ENCODE results near the gene CATSPERE. TPM values are rescaled to one million over a fixed set of nuclear protein-coding genes. Genes with fewer than 3 reads are reported as not detected.

CATSPERE gene
- total RNA-seq, 1 experiment from 2014 or later, result 1.2 TPM

DNA sequence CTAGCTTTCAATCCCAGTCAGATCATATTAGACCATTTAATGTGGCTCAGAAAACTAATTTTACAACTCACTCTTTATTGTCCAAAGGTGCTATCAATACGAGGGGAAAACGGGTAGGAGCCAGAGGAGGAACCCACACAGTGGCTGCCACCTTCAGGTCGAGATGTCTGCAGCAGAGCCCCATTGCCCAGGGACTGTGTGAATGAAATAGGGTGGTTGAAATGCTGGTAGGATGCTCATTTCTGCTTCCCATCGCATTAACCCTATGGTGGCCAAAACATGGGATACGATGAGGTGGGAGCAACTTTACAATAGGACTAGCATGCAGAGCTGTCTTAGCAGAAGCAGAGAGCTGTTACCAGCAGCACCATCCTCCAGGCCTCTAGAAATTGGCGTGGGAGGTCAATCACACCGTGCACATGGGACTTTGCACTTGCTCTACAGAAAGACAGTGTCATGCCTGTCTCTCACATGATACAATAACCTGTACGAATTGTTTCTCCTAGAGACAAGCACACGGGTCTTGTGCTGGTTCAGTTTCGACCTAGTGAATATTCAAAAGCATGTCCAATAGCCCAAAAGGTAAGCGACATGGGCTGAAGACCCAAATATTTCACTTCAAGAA, 122.4 kb downstream of the CATSPERE start:
- no peaks in the 10 kb centered on the region for H3K27me3 ChIP-seq (ENCODE audit: insufficient read depth, low read depth)
- no TSS peak for BruUV-seq (replicated peaks)
- no peaks in the 10 kb centered on the region for H3K4me1 ChIP-seq (replicated peaks; ENCODE audit: insufficient read depth)
- H3K27ac ChIP-seq, result no peak overlapping the region
- TF ChIP-seq, protein P1, sequence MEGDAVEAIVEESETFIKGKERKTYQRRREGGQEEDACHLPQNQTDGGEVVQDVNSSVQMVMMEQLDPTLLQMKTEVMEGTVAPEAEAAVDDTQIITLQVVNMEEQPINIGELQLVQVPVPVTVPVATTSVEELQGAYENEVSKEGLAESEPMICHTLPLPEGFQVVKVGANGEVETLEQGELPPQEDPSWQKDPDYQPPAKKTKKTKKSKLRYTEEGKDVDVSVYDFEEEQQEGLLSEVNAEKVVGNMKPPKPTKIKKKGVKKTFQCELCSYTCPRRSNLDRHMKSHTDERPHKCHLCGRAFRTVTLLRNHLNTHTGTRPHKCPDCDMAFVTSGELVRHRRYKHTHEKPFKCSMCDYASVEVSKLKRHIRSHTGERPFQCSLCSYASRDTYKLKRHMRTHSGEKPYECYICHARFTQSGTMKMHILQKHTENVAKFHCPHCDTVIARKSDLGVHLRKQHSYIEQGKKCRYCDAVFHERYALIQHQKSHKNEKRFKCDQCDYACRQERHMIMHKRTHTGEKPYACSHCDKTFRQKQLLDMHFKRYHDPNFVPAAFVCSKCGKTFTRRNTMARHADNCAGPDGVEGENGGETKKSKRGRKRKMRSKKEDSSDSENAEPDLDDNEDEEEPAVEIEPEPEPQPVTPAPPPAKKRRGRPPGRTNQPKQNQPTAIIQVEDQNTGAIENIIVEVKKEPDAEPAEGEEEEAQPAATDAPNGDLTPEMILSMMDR (conservative IDR thresholded peaks at IDR 0.05), result no peak
- no peak for TF ChIP-seq EZH2 (IDR thresholded peaks at IDR 0.05; ENCODE audit: low read depth)
- no peak overlapping the region for H2AFZ ChIP-seq
- no peak for DNase-seq
- POLR2A ChIA-PET (ENCODE audit: unreplicated experiment), result no interaction called here
- H3K9me2 ChIP-seq (ENCODE audit: insufficient read depth), result no peaks in the 10 kb centered on the region
- CTCF ChIA-PET, result no interaction called here
- H3K79me2 ChIP-seq (ENCODE audit: low read depth), result no peaks in the 10 kb centered on the region
- H3K9me3 ChIP-seq (ENCODE audit: insufficient read depth, low read depth), result peaks cover 11% of the 10 kb centered on the region
- H4K20me1 ChIP-seq (ENCODE audit: insufficient read depth), result no peaks in the 10 kb centered on the region
- intact Hi-C loops (cut with micrococcal nuclease; ENCODE audit: unreplicated experiment), result no loop called here
- no peak overlapping the region for H3K4me2 ChIP-seq
- H3F3A ChIP-seq (ENCODE audit: insufficient read depth, low read depth), result no peaks in the 10 kb centered on the region
- no peaks in the 10 kb centered on the region for H3K36me3 ChIP-seq (ENCODE audit: low read depth)
- H3K4me3 ChIP-seq, result no peak overlapping the region

DNA sequence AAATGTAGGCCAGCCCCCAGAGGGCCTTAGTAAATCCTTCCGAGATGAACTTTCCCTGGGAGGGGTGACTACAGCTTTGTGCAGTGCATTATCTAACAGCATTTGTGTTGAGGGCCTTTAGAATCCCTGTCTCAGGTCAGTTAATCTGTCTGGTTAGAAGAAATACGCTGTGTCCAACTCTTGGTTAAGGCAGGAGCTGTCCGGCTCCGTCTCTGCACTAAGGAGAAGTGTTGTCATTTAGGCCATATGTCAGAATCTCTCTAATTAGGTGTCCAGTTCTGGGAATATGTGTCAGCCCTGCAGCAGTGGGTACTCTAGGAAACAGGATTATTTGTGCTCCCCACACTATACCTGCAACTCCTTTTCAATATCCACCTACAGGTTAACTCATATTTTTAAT, 124.8 kb downstream of the CATSPERE start:
- Histone ChIP-seq H3K79me2 (ENCODE audit: low read depth) (no peaks in the 10 kb centered on the region), H3K4me3 (no peak overlapping the region), H3K27me3 (ENCODE audit: insufficient read depth, low read depth) (no peaks in the 10 kb centered on the region), H3K4me2 (no peak overlapping the region), H3K36me3 (ENCODE audit: low read depth) (no peaks in the 10 kb centered on the region), H3F3A (ENCODE audit: insufficient read depth, low read depth) (no peaks in the 10 kb centered on the region), H3K27ac (no peak overlapping the region), H4K20me1 (ENCODE audit: insufficient read depth) (no peaks in the 10 kb centered on the region), H3K9me2 (ENCODE audit: insufficient read depth) (no peaks in the 10 kb centered on the region), H3K9me3 (ENCODE audit: insufficient read depth, low read depth) (no peaks in the 10 kb centered on the region), H3K4me1 (replicated peaks; ENCODE audit: insufficient read depth) (no peaks in the 10 kb centered on the region), H2AFZ (no peak overlapping the region)
- POLR2A ChIA-PET (ENCODE audit: unreplicated experiment), result no interaction called here
- CTCF ChIA-PET, result no interaction called here
- BruUV-seq (replicated peaks), result no TSS peak
- no peak for TF ChIP-seq EZH2 (IDR thresholded peaks at IDR 0.05; ENCODE audit: low read depth)
- TF ChIP-seq, protein P1 (conservative IDR thresholded peaks at IDR 0.05), result no peak
- DNase-seq, result no peak
- intact Hi-C loops (cut with micrococcal nuclease; ENCODE audit: unreplicated experiment), result no loop called here

DNA sequence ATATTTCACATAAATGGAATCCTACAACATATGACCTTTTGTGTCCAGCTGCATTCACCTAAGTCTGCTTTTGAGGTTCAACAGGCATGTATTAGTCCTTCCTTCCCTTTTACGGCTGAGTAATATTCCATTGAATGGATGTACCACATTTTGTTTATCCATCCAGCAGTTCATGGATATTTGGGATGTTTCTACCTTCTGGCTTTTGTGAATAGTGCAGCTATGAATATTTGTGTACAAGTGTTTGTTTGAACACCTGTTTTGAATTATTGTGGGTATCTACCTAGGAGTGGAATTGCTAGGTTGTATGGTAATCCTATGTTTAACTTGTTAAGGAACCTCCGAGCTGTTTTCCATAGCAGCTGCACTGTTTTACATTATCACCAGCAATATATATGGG, 129.6 kb downstream of the CATSPERE start:
- no peak overlapping the region for H3K4me3 ChIP-seq
- no peaks in the 10 kb centered on the region for H3K27me3 ChIP-seq (ENCODE audit: insufficient read depth, low read depth)
- no peak overlapping the region for H3K27ac ChIP-seq
- TF ChIP-seq EZH2 (IDR thresholded peaks at IDR 0.05; ENCODE audit: low read depth), result no peak
- TF ChIP-seq, protein P1 (conservative IDR thresholded peaks at IDR 0.05), result no peak
- H2AFZ ChIP-seq, result no peak overlapping the region
- no TSS peak for BruUV-seq (replicated peaks)
- H3K9me3 ChIP-seq (ENCODE audit: insufficient read depth, low read depth), result no peaks in the 10 kb centered on the region
- no peaks in the 10 kb centered on the region for H4K20me1 ChIP-seq (ENCODE audit: insufficient read depth)
- ChIA-PET CTCF (interaction anchor here (0.6 kb wide), 1 partner anchor 319 kb away, joined by 3 read pairs; no protein-coding TSS in a partner anchor), POLR2A (ENCODE audit: unreplicated experiment) (no interaction called here)
- H3K79me2 ChIP-seq (ENCODE audit: low read depth), result no peaks in the 10 kb centered on the region
- H3K36me3 ChIP-seq (ENCODE audit: low read depth), result no peaks in the 10 kb centered on the region
- no peaks in the 10 kb centered on the region for H3F3A ChIP-seq (ENCODE audit: insufficient read depth, low read depth)
- H3K4me2 ChIP-seq, result no peak overlapping the region
- no peaks in the 10 kb centered on the region for H3K4me1 ChIP-seq (replicated peaks; ENCODE audit: insufficient read depth)
- intact Hi-C loops (cut with micrococcal nuclease; ENCODE audit: unreplicated experiment), result no loop called here
- no peaks in the 10 kb centered on the region for H3K9me2 ChIP-seq (ENCODE audit: insufficient read depth)
- no peak for DNase-seq
